ENCODE data around the gene KDM2A.
"Not testable (repeated sequence)": the region's sequence is repeated elsewhere in the genome, so short reads cannot be mapped to it uniquely, and the experiment has no call there.

- not testable (repeated sequence) for TF ChIP-seq POLR2A, TAF1, POLR2AphosphoS5, SPI1, POU2F2 (IDR thresholded peaks at IDR 0.05; ENCODE audit: low read depth, low read length)
These were observed 4.7 kb downstream of the KDM2A start for GRCh38 chr11:67123801-67124200.
